Left colon (tissue), 2 donors: ENCODE data around the gene AGAP2. TPM values are rescaled to one million over a fixed set of nuclear protein-coding genes. Genes with fewer than 3 reads are reported as not detected.
A peak's percentile ranks its signal among the peaks of the same experiment; 100 is the strongest.

Source experiments
- ATAC-seq: fragments of 200-7000 bp; cut with Tn5 transposase; one replicate; pipeline ENCODE4 v1.9.1; 2020; ENCODE audit warnings: mild to moderate bottlenecking, moderate library complexity
- DNase-seq, 2 donors: peaks; one replicate each; pipeline ENCODE4 v3.0.0-alpha.2; 2020
- intact Hi-C, 2 donors: fragments of 100-400 bp; cut with DNase I in 1 of 2; cut with micrococcal nuclease in 1 of 2; formaldehyde crosslinking; loops; one replicate each; pipeline versions ENCODE4 v1.11.2 to v1.14.0; 2022; cut with DNase I, micrococcal nuclease
- total RNA-seq, 2 donors: library from RNA; stranded (reverse); fragmentation: NEBNext Ultra II Directional; extraction: Animal tissue kit (Norgen Biotek cat#: 25700); gene quantifications; one replicate each; pipeline ENCODE4 v1.2.1, GENCODE V29; 2021
- donor health status: DM: no; HTN: no; CAD: no.
- donor health status: DM: yes; HTN: yes; CAD: no.

The AGAP2 gene
- total RNA-seq, 2 donors from 2014 or later, result 0.92 to 1.5 TPM

GRCh38 chr12:57756406-57757341 lies 18.1 kb upstream of the AGAP2 start:
- peak in 1 of 2 donors; percentile 69 for DNase-seq
- no peak for ATAC-seq
- intact Hi-C loops, result no loop called here

- peak; percentile 60 to 75 for DNase-seq
- peak; percentile 31 for ATAC-seq
- intact Hi-C loops, result no loop called here
Measured at GRCh38 chr12:57755454-57756372, 17.2 kb upstream of the AGAP2 start.

GRCh38 chr12:57755194-57755453 lies 16.6 kb upstream of the AGAP2 start:
- DNase-seq, result no peak
- no peak for ATAC-seq
- intact Hi-C loops, result no loop called here

GRCh38 chr12:57754411-57755193 lies 16.1 kb upstream of the AGAP2 start, which contains the start of gene MARCHF9:
Gene MARCHF9 (plus strand): TSS chr12:57755103. CDS start chr12:57755529, 426 bp downstream.
- ATAC-seq, result peak; percentile 59
- intact Hi-C loops, result no loop called here
- peak; percentile 89 to 95 for DNase-seq

- ATAC-seq, result no peak
- DNase-seq, result no peak
- intact Hi-C loops, result no loop called here
Measured at GRCh38 chr12:57753756-57754337, 15.3 kb upstream of the AGAP2 start.

GRCh38 chr12:57752668-57753000 lies 14.1 kb upstream of the AGAP2 start:
- DNase-seq (no peak), ATAC-seq (no peak)
- intact Hi-C loops, result no loop called here

- peak; percentile 73 for ATAC-seq
- intact Hi-C loops, result no loop called here
Measured at GRCh38 chr12:57751788-57752667, 13.5 kb upstream of the AGAP2 start, which contains the start of gene CDK4. Gene CDK4 (minus strand): TSS chr12:57752310. CDS start chr12:57751717, 593 bp downstream.

GRCh38 chr12:57751432-57751787 lies 12.9 kb upstream of the AGAP2 start:
- DNase-seq (no peak), ATAC-seq (no peak)
- intact Hi-C loops, result no loop called here

More at GRCh38 chr12:57751788-57752667, 13.5 kb upstream of the AGAP2 start, which contains the start of gene CDK4:
- peak; percentile 99 to 100 for DNase-seq

GRCh38 chr12:57750561-57751431 lies 12.3 kb upstream of the AGAP2 start:
- intact Hi-C loops, result no loop called here
- ATAC-seq (no peak), DNase-seq (no peak)

GRCh38 chr12:57749061-57749460 lies 10.5 kb upstream of the AGAP2 start:
- DNase-seq, result no peak
- ATAC-seq, result no peak
- intact Hi-C loops, result no loop called here

- DNase-seq (no peak), ATAC-seq (no peak)
- intact Hi-C loops, result no loop called here
Measured at GRCh38 chr12:57746025-57746424, 7.5 kb upstream of the AGAP2 start.

GRCh38 chr12:57745485-57745881 lies 6.9 kb upstream of the AGAP2 start:
- intact Hi-C loops, result no loop called here
- DNase-seq, result no peak
- ATAC-seq, result peak; percentile 8

- intact Hi-C loops, result no loop called here
- peak; percentile 98 to 99 for DNase-seq
- peak; percentile 92 for ATAC-seq
Measured at GRCh38 chr12:57744777-57745484, 6.4 kb upstream of the AGAP2 start, which contains the start of gene TSPAN31. Gene TSPAN31 (plus strand): TSS chr12:57745039. CDS start chr12:57745155, 116 bp downstream.

- DNase-seq (peak; percentile 79 to 81), ATAC-seq (peak; percentile 67)
- intact Hi-C loops, result no loop called here
Measured at GRCh38 chr12:57744194-57744776, 5.7 kb upstream of the AGAP2 start.

GRCh38 chr12:57743769-57744168 lies 5.2 kb upstream of the AGAP2 start:
- DNase-seq (no peak), ATAC-seq (peak; percentile 8)
- intact Hi-C loops, result no loop called here
